IMR-90 (cell line): Measurements from ENCODE around the gene EPOP. TPM values are rescaled to one million over a fixed set of nuclear protein-coding genes. Genes with fewer than 3 reads are reported as not detected.

ENCODE experiments used
- microRNA-seq, 2 experiments: library from miRNA; stranded (forward) in 1 of 2; unstranded in 1 of 2; fragments of 10-50 nt in 1 of 2; fragments of <30 nt in 1 of 2; gene quantifications in 1 of 2; microRNA quantifications in 1 of 2; one replicate each; pipeline versions ENCODE3 to v1.1.0; 2013 to 2020; ENCODE audit not compliant: insufficient read depth in 1 of 2, insufficient read length in 1 of 2, unreplicated experiment in 1 of 2
- polyA plus RNA-seq, 3 experiments: library from polyadenylated mRNA; depleted of rRNA; stranded (reverse); fragments of >200 nt; gene quantifications; 2 replicates each; pipeline ENCODE4 v1.2.3, GENCODE V29; 2012; ENCODE audit warnings: low replicate concordance in 1 of 3
- small RNA-seq, 5 experiments: library from RNA; depleted of rRNA; stranded (forward); fragments of <200 nt; gene quantifications; one replicate each; pipeline ENCODE3, GENCODE V24; 2012
- total RNA-seq: library from RNA; depleted of rRNA; stranded (reverse); fragments of >200 nt; gene quantifications from 2 replicates; pipeline ENCODE4 v1.2.3, GENCODE V29; 2012; rRNA removed

EPOP gene
- total and polyA plus RNA-seq, 2 of the 4 experiments (the other 2 are of a cell fraction): 0.36 to 0.82 TPM

Small RNA genes within 50 kb of the gene (microRNA-seq; reads per million reads assigned to microRNA genes)
- gene MIR4726: 1.5 to 4.1 reads per million in 2 experiments
- 0 to 1.0 reads per million in 2 experiments for gene MIR4734

Small RNA genes within 50 kb of the gene (small RNA-seq; reads per million reads assigned to genes)
- gene MIR4726 (0 reads per million in 5 experiments), gene MIR4734 (0 reads per million in 5 experiments)

Other genes with a start within 250 kb of the EPOP start
- 9.3 and 17.8 TPM in 2 replicates for gene ARHGAP23, start 246.5 kb downstream of the EPOP start, total RNA-seq
- gene ARHGAP23, start 246.5 kb downstream of the EPOP start, polyA plus RNA-seq (2012; rRNA removed): 42.7 and 43.3 TPM in 2 replicates
- not detected in 2 replicates for gene SRCIN1, start 69.0 kb downstream of the EPOP start, total RNA-seq
- not detected in 2 replicates for gene SRCIN1, start 69.0 kb downstream of the EPOP start, polyA plus RNA-seq (2012; rRNA removed)
- 7.2 and 7.5 TPM in 2 replicates for gene MLLT6, start 30.3 kb upstream of the EPOP start, total RNA-seq
- gene MLLT6, start 30.3 kb upstream of the EPOP start, polyA plus RNA-seq (2012; rRNA removed): 21.2 and 22.7 TPM in 2 replicates
- gene CISD3, start 55.4 kb upstream of the EPOP start, total RNA-seq: 1.3 and 1.4 TPM in 2 replicates
- gene CISD3, start 55.4 kb upstream of the EPOP start, polyA plus RNA-seq (2012; rRNA removed): 14.1 and 20.3 TPM in 2 replicates
- gene PCGF2, start 73.4 kb upstream of the EPOP start, total RNA-seq: 1.1 and 1.4 TPM in 2 replicates
- gene PCGF2, start 73.4 kb upstream of the EPOP start, polyA plus RNA-seq (2012; rRNA removed): 18.2 and 27.8 TPM in 2 replicates
- 510 and 828 TPM in 2 replicates for gene PSMB3, start 77.8 kb upstream of the EPOP start, total RNA-seq
- gene PSMB3, start 77.8 kb upstream of the EPOP start, polyA plus RNA-seq (2012; rRNA removed): 480 and 525 TPM in 2 replicates
- gene PIP4K2B, start 124.6 kb upstream of the EPOP start, total RNA-seq: 40.0 and 40.8 TPM in 2 replicates
- gene PIP4K2B, start 124.6 kb upstream of the EPOP start, polyA plus RNA-seq (2012; rRNA removed): 29.3 and 40.2 TPM in 2 replicates
- gene CWC25, start 150.4 kb upstream of the EPOP start, total RNA-seq: 9.1 and 9.7 TPM in 2 replicates
- 14.9 and 16.1 TPM in 2 replicates for gene CWC25, start 150.4 kb upstream of the EPOP start, polyA plus RNA-seq (2012; rRNA removed)
- 1,170 and 2,401 TPM in 2 replicates for gene RPL23, start 178.8 kb upstream of the EPOP start, total RNA-seq
- 1,882 and 2,308 TPM in 2 replicates for gene RPL23, start 178.8 kb upstream of the EPOP start, polyA plus RNA-seq (2012; rRNA removed)
- 79.8 and 113 TPM in 2 replicates for gene LASP1, start 195.1 kb upstream of the EPOP start, total RNA-seq
- 262 and 304 TPM in 2 replicates for gene LASP1, start 195.1 kb upstream of the EPOP start, polyA plus RNA-seq (2012; rRNA removed)